ENCODE measurements around the gene ARHGAP24.
A peak's percentile ranks its signal among the peaks of the same experiment; 100 is the strongest.
"Not testable (repeated sequence)": the region's sequence is repeated elsewhere in the genome, so short reads cannot be mapped to it uniquely, and the experiment has no call there.

ARHGAP24 gene

DNA sequence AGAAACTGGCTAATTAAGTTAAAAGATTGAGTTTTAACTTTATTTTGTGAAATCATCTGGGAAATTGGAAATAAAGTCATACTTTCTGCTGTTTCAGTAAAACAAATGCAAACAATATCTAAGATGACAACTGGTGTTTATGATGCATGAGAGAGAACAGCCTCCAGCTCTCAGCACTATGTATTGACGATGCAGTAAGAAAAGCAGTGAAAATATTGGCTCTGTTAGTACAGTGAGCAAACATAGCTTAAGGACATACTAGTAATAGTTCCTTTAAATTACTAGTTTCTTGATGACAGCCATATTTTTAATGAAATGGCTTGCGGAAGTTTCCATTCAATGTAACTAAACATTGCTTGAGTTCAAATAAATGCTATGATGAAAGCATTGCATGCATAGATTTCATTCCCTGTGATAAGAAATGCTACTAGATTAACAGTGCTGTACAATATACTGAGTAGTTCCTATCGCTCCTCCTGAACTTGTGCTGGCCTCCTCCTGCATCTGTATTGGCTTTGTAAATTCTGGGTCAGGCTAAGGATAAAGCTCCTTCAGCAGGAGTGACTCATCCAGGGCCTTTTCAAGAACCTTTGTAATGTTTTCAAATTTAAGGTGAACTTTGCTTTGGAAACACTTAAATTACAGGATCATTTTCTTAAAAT lies 11.6 kb downstream of the ARHGAP24 start:
- DNase-seq = peak; percentile 74

- DNase-seq = peak; percentile 9
These were observed 13.5 kb downstream of the ARHGAP24 start for GRCh38 chr4:85488416-85488815.

GRCh38 chr4:85489273-85489981 lies 14.5 kb downstream of the ARHGAP24 start:
- peak; percentile 58 for DNase-seq

GRCh38 chr4:85491527-85491926 lies 16.6 kb downstream of the ARHGAP24 start:
- DNase-seq = peak; percentile 72

DNA sequence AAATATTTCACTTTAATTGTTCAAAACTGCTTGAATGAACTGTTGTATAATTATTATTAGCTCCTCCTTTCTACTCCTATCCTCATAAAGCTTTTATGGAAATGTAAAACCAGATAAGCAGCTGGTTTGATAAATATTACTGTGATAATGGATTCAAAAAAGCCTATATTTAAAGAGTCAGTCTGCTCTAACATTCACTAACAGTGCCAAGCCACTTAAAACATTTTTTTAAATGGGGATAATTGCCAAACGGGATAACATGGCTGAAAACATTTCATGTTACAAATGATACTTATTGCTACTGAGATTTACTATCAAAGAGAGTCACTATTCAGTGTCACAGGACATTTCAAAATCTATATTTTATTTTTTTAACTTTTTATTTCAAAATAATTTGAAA lies 17.4 kb downstream of the ARHGAP24 start:
- DNase-seq = no peak

DNA sequence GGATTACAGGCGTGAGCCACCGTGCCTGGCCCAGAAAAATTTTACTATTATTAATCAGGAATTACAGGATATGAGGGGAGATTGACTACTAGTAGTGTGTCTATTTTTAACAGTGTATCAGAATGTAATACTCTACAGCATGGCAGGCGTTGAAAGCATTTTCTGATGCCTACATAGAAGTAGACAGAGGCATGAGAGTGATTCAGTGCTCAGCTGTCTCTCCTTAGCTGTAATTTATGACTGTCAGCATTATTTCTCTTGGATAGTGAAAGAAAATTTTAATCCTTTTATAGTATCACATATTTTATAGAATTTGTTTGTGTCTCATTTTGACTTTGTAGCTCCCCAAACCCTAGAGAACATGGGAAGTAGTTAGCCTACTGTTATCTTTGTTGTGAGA lies 20.7 kb downstream of the ARHGAP24 start:
- no peak for DNase-seq

- DNase-seq = no peak
These were observed 21.3 kb downstream of the ARHGAP24 start for GRCh38 chr4:85496126-85496849.

- no peak for DNase-seq
These were observed 22.0 kb downstream of the ARHGAP24 start for GRCh38 chr4:85496933-85497332.

DNA sequence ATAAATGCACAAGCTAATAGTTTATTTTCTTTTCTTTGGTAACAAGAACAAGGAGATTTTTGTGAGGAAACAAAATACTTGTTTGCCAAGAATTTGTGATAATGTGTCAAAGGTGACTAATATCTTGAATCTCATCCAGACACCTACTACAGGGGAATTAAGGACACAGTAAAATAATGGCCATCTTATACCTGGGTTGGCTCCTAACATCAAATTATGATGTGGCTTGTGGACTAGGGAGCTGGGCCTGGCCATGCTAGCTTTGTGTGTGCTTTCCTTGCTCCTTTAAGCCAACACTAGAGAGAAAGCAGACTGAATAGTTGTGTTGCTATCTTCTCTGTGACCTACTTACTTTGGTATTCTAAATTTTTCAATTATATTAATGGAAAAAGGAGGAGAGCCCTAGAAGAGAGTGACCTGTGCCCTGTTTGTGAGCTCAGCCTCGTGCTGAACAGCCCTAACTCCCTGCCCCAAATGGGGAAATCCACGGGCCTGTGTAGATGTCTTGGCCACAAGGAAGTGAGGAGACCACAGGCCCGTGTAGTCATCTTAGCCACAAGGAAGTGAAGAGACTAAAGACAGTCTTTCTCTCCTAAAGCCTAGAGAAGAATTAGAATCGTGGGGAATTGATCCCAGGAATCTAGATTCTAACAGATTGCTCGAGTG lies 23.3 kb downstream of the ARHGAP24 start:
- DNase-seq = no peak

GRCh38 chr4:85499573-85499972 lies 24.6 kb downstream of the ARHGAP24 start:
- DNase-seq = no peak

- no peak for DNase-seq
These were observed 25.3 kb downstream of the ARHGAP24 start for GRCh38 chr4:85500110-85500867.

DNA sequence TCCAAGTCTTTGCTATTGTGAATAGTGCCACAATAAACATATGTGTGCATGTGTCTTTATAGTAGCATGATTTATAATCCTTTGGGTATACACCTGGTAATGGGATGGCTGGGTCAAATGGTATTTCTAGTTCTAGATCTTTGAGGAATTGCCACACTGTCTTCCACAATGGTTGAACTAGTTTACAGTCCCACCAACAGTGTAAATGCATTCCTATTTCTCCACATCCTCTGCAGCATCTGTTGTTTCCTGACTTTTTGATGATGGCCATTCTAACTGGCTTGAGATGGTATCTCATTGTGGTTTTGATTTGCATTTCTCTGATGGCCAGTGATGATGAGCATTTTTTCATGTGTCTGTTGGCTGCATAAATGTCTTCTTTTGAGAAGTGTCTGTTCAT lies 26.2 kb downstream of the ARHGAP24 start:
- DNase-seq = not testable (repeated sequence)

GRCh38 chr4:85508654-85509053 lies 33.7 kb downstream of the ARHGAP24 start:
- no peak for DNase-seq

GRCh38 chr4:85509882-85510631 lies 35.1 kb downstream of the ARHGAP24 start:
- no peak for DNase-seq

DNA sequence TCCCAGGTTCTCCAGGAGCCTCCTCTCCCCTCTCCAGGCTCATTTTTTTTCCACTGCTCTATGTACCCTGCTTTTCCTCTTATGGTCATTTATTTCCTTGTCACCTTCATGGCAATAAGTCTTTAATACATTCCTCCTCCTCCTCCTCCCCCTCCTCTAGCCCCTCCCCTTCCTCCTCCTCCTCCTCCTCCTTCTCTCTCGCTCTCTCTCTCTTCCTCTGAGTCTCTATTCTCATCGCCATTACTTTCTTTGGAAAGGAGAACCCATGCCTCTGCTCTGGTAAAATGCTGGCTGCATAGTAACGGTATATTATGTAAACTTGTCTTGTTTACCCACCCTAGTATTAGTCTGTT lies 35.7 kb downstream of the ARHGAP24 start:
- no peak for DNase-seq

DNA sequence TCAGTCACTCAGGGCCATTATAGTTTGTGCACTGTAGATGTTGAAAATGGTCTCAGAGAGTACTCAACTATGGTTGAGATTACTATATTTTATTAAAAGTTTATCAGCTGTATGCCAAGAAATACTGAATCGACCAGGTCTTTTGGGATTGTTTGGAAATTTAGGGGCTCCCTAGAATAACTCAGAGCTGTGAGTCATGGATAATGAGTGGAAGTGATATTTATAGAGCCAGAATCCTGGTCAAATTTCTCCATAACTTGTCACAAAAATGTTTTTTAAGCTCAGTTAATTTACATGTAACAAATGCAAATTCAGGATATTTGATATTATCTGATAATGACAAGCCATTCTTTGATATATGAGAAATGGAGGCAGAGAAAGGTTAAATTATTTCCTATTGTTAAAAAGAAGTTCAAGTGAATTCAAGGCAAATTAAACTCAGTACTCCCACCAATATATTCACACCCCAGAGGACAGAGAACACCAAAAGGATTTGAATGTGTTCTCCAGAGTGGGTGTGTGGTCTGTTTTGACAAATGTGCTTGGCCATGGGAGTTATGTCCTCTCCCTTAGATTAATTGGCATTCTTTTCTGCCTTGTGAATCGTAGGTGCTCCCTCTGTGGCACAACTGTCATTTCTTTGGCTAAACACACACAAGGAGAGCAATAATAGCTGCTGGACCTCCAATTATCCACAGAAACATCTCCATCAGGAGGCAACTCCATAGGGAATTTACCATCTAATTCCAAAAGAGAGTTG lies 37.7 kb downstream of the ARHGAP24 start:
- no peak for DNase-seq

- DNase-seq = no peak
These were observed 39.2 kb downstream of the ARHGAP24 start for GRCh38 chr4:85514117-85514516.

DNA sequence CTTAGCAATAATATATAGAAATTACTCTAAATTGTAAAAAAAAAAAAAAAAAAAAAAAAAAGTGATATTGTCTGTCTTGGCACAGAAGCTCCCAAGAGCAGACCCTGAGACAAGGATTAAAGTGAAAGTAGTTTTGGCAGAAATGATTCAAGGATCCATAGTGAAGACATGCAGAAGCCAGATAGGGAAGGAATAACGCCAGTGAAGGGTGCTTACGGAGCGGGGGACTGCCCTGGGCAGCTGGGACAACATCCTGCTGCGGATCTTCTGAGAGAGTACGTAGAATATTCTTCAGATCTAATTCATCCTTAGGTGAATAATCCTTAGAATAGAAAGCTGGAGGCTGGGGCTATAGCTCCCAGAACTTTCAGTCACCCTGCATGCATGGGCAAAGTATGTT lies 39.8 kb downstream of the ARHGAP24 start:
- DNase-seq = no peak

GRCh38 chr4:85515701-85516100 lies 40.8 kb downstream of the ARHGAP24 start:
- no peak for DNase-seq

DNA sequence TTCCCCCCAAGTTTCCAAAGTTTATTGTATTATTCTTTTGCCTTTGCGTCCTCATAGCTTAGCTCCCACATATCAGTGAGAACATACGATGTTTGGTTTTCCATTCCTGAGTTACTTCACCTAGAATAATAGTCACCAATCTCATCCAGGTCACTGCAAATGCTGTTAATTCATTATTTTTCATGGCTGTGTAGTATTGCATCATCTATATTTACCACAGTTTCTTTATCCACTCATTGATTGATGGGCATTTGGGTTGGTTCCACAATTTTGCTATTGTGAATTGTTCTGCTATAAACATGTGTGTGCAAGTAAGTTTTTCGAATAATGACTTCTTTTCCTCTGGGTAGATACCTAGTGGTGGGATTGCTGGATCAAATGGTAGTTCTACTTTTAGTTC lies 43.6 kb downstream of the ARHGAP24 start:
- not testable (repeated sequence) for DNase-seq

All from NCI-H69 (cell line).